Keratinocyte (primary cell): ENCODE data around the gene ZC2HC1B. TPM values are rescaled to one million over a fixed set of nuclear protein-coding genes. Genes with fewer than 3 reads are reported as not detected.

Experiments used
- DNase-seq: peaks from one replicate; pipeline ENCODE4 v3.0.0-alpha.2; 2011; ENCODE audit warnings: low read depth, missing footprints, low spot score
- FAIRE-seq: peaks from 2 replicates; lab custom pipeline; 2011; peaks lifted over from hg19 to GRCh38; lab: Jason Lieb, UNC
- H2AFZ ChIP-seq: 2 replicates; pipeline ENCODE4 v1.6.0; 2012; ENCODE audit warnings: low read length, control low read depth, inconsistent platforms; ENCODE audit not compliant: control insufficient read depth
- H3K27ac ChIP-seq: 2 replicates; pipeline ENCODE4 v1.5.1; 2011; ENCODE audit warnings: low read length; ENCODE audit not compliant: control insufficient read depth, insufficient read depth
- H3K27me3 ChIP-seq: 3 replicates; pipeline ENCODE4 v1.6.0; 2011; ENCODE audit warnings: low read length; ENCODE audit not compliant: control insufficient read depth, insufficient read depth; ENCODE audit errors: extremely low read depth
- H3K36me3 ChIP-seq, 2 experiments: 2 replicates in 1 of 2; 3 replicates in 1 of 2; pipeline ENCODE4 v1.5.1; 2011; ENCODE audit warnings: low read length in 2 of 2, mild to moderate bottlenecking in 1 of 2; ENCODE audit not compliant: control insufficient read depth in 2 of 2, insufficient read depth in 2 of 2; ENCODE audit errors: extremely low read depth in 1 of 2
- H3K4me1 ChIP-seq: 3 replicates; pipeline ENCODE4 v1.5.1; 2011; ENCODE audit warnings: low read length; ENCODE audit not compliant: control insufficient read depth, insufficient read depth; ENCODE audit errors: extremely low read depth
- H3K4me2 ChIP-seq: 3 replicates; pipeline ENCODE4 v1.6.0; 2011; ENCODE audit warnings: low read depth, low read length; ENCODE audit not compliant: control insufficient read depth, insufficient read depth; ENCODE audit errors: extremely low read depth
- H3K4me3 ChIP-seq, 3 experiments: fragments of 200-600 bp in 1 of 3; sonication (generic) in 1 of 3; 2 replicates in 2 of 3; 3 replicates in 1 of 3; pipeline ENCODE4 v1.5.1; 2011 to 2016; ENCODE audit warnings: low read length in 3 of 3, mild to moderate bottlenecking in 3 of 3, control low read depth in 2 of 3, inconsistent platforms in 1 of 3, low read depth in 1 of 3, mixed read lengths in 1 of 3, mixed run types in 1 of 3, moderate library complexity in 1 of 3; ENCODE audit not compliant: control insufficient read depth in 2 of 3, insufficient read depth in 2 of 3; ENCODE audit errors: extremely low read depth in 1 of 3
- H3K79me2 ChIP-seq: 2 replicates; pipeline ENCODE4 v1.6.0; 2012; ENCODE audit warnings: low read length; ENCODE audit not compliant: control insufficient read depth, insufficient read depth
- H3K9ac ChIP-seq: 3 replicates; pipeline ENCODE4 v1.6.0; 2011; ENCODE audit warnings: low read length; ENCODE audit not compliant: control insufficient read depth, insufficient read depth; ENCODE audit errors: extremely low read depth
- H3K9me1 ChIP-seq: 3 replicates; pipeline ENCODE4 v1.6.0; 2011; ENCODE audit warnings: low read length; ENCODE audit not compliant: control insufficient read depth, insufficient read depth; ENCODE audit errors: extremely low read depth
- H3K9me3 ChIP-seq: 2 replicates; pipeline ENCODE4 v1.5.1; 2012; ENCODE audit warnings: low read depth, low read length; ENCODE audit not compliant: control insufficient read depth
- H4K20me1 ChIP-seq: 3 replicates; pipeline ENCODE4 v1.6.0; 2011; ENCODE audit warnings: low read length; ENCODE audit not compliant: control insufficient read depth, insufficient read depth; ENCODE audit errors: extremely low read depth
- EZH2 ChIP-seq: IDR thresholded peaks from one replicate; pipeline ENCODE4 v1.6.1; 2012; ENCODE audit warnings: inconsistent platforms, mild to moderate bottlenecking, low read length, moderate library complexity
- dilution Hi-C: fragments of 300-500 bp; cut with MboI; formaldehyde crosslinking; loops from one replicate; pipeline ENCODE4 v1.7.0; 2020; ENCODE audit warnings: low sequenced_read_pairs; ENCODE audit not compliant: extremely low pct_ligation_motif_present
- polyA plus RNA-seq, 5 experiments: library from polyadenylated mRNA; depleted of rRNA in 3 of 5; stranded (reverse) in 3 of 5; stranded (forward) in 1 of 5; unstranded in 1 of 5; fragments of >200 nt; gene quantifications; 1 replicate in 1 of 5; 2 replicates in 3 of 5; 3 replicates in 1 of 5; pipeline versions ENCODE4 v1.2.1 to v1.2.3, GENCODE V29; 2011 to 2012; ENCODE audit warnings: missing spikeins in 2 of 5, low read depth in 1 of 5, low replicate concordance in 1 of 5
- TF ChIP-seq, protein P1 (sequence below), 3 experiments: IDR thresholded peaks in 1 of 3; conservative IDR thresholded peaks in 1 of 3; optimal IDR thresholded peaks in 1 of 3; 2 replicates in 2 of 3; 3 replicates in 1 of 3; pipeline versions ENCODE3 to v1.5.1; 2011; ENCODE audit warnings: low read length in 3 of 3, mild to moderate bottlenecking in 3 of 3, moderate library complexity in 2 of 3, control low read depth in 1 of 3, inconsistent platforms in 1 of 3; ENCODE audit not compliant: insufficient read depth in 2 of 3; ENCODE audit errors: extremely low read depth in 1 of 3

The ZC2HC1B gene
- polyA plus RNA-seq, 1 donor (not counting 4 experiments of a cell fraction or from before 2014, with no cell fraction given): not detected

DNA sequence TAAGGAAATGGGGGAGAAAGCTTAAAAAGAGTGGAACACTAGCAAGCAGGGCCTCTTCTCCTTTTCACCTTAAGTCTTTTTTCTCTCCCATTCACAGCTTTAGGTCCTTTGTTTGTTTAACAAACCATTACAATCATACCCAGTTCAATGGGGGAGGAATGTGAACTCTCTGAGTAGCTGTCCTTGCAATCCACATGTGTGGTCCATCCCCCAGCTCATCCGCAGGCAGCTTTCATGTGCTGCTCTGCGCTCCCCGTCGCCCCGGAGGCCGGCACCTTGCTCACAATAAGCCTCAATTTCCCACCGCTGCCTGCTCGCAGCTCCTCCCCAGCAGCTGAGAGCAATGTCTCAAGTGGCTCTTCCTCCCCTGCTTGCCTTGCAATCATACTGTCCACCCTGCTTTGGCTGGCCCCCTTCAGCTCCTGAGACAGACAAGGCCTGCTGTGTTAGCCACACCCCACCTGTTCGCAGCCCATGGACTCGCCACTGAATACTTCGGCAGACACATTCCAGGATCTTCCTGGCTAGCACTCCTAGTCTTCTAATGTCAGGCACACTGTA lies 94.6 kb downstream of the ZC2HC1B start:
- Histone ChIP-seq H3K9ac (no peak overlapping the region), H4K20me1 (no peaks in the 10 kb centered on the region), H3K9me3 (no peaks in the 10 kb centered on the region), H3K9me1 (no peaks in the 10 kb centered on the region), H3K27ac (no peak overlapping the region), H2AFZ (no peak overlapping the region), H3K27me3 (peaks cover 4% of the 10 kb centered on the region), H3K4me3 (no peak overlapping the region), H3K4me2 (no peak overlapping the region), H3K4me1 (no peaks in the 10 kb centered on the region), H3K36me3 (no peaks in the 10 kb centered on the region), H3K79me2 (no peaks in the 10 kb centered on the region)
- DNase-seq: no peak
- no peak for FAIRE-seq
- TF ChIP-seq EZH2: no peak
- TF ChIP-seq, protein P1, sequence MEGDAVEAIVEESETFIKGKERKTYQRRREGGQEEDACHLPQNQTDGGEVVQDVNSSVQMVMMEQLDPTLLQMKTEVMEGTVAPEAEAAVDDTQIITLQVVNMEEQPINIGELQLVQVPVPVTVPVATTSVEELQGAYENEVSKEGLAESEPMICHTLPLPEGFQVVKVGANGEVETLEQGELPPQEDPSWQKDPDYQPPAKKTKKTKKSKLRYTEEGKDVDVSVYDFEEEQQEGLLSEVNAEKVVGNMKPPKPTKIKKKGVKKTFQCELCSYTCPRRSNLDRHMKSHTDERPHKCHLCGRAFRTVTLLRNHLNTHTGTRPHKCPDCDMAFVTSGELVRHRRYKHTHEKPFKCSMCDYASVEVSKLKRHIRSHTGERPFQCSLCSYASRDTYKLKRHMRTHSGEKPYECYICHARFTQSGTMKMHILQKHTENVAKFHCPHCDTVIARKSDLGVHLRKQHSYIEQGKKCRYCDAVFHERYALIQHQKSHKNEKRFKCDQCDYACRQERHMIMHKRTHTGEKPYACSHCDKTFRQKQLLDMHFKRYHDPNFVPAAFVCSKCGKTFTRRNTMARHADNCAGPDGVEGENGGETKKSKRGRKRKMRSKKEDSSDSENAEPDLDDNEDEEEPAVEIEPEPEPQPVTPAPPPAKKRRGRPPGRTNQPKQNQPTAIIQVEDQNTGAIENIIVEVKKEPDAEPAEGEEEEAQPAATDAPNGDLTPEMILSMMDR (optimal IDR thresholded peaks at IDR 0.05 in 1 of 3, IDR thresholded peaks at IDR 0.05 in 1 of 3, conservative IDR thresholded peaks at IDR 0.05 in 1 of 3; ENCODE audit: extremely low read depth in 1 of 3, insufficient read depth in 2 of 3, low read length in 3 of 3): no peak
- dilution Hi-C loops: no loop called here

- Histone ChIP-seq H3K27ac (no peak overlapping the region), H3K79me2 (no peaks in the 10 kb centered on the region), H3K36me3 (no peaks in the 10 kb centered on the region), H3K9me3 (no peaks in the 10 kb centered on the region), H2AFZ (no peak overlapping the region), H3K9me1 (no peaks in the 10 kb centered on the region), H4K20me1 (no peaks in the 10 kb centered on the region), H3K4me2 (no peak overlapping the region), H3K4me1 (no peaks in the 10 kb centered on the region), H3K4me3 (no peak overlapping the region), H3K9ac (no peak overlapping the region), H3K27me3 (peaks cover 4% of the 10 kb centered on the region)
- TF ChIP-seq EZH2: no peak
- TF ChIP-seq, protein P1 (optimal IDR thresholded peaks at IDR 0.05 in 1 of 3, IDR thresholded peaks at IDR 0.05 in 1 of 3, conservative IDR thresholded peaks at IDR 0.05 in 1 of 3; ENCODE audit: extremely low read depth in 1 of 3, insufficient read depth in 2 of 3, low read length in 3 of 3): no peak
- no peak for DNase-seq
- no peak for FAIRE-seq
- dilution Hi-C loops: no loop called here
These were observed 95.7 kb downstream of the ZC2HC1B start for GRCh38 chr6:143959927-143960326.
